Uterus (tissue), 2 donors: ENCODE measurements around the gene OXNAD1.

Source experiments
- POLR2A ChIP-seq, 2 donors: fragments of 450-650 bp; IDR thresholded peaks; one replicate each; pipeline ENCODE4 v1.6.1; 2016; ENCODE audit warnings: antibody characterized with exemption in 2 of 2, mild to moderate bottlenecking in 1 of 2, moderate library complexity in 1 of 2
- TF ChIP-seq, protein P1 (sequence below), 4 experiments: fragments of 200-600 bp in 2 of 4; fragments of 450-650 bp in 2 of 4; sonication (generic) in 2 of 4; IDR thresholded peaks; one replicate each; pipeline ENCODE4 v1.5.1; 2016 to 2019; ENCODE audit warnings: antibody characterized with exemption in 4 of 4, mild to moderate bottlenecking in 2 of 4, moderate library complexity in 1 of 4

DNA sequence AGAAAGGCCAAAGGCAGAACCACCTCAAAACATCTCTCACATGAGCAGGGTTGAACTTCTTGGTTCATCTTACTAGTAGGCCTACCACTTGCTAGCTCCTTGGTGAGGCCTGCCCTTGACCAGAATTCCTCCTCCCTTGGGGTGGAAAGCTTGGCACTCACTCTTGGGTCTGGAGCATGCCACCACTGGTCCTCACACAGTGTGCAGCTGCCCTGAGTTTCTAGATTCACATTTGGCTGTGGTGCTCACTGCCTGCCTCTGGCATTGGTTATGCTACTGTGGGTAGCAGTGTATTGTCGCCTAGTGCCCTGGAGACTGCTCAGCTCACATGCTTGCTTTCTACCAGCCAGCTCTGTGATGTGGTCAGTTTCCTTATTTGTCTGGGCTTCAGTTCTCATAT is 23.7 kb downstream of the OXNAD1 start:
- no peak for TF ChIP-seq POLR2A (IDR thresholded peaks at IDR 0.05)
- TF ChIP-seq, protein P1, sequence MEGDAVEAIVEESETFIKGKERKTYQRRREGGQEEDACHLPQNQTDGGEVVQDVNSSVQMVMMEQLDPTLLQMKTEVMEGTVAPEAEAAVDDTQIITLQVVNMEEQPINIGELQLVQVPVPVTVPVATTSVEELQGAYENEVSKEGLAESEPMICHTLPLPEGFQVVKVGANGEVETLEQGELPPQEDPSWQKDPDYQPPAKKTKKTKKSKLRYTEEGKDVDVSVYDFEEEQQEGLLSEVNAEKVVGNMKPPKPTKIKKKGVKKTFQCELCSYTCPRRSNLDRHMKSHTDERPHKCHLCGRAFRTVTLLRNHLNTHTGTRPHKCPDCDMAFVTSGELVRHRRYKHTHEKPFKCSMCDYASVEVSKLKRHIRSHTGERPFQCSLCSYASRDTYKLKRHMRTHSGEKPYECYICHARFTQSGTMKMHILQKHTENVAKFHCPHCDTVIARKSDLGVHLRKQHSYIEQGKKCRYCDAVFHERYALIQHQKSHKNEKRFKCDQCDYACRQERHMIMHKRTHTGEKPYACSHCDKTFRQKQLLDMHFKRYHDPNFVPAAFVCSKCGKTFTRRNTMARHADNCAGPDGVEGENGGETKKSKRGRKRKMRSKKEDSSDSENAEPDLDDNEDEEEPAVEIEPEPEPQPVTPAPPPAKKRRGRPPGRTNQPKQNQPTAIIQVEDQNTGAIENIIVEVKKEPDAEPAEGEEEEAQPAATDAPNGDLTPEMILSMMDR (IDR thresholded peaks at IDR 0.05): no peak
